H1 (cell line): ENCODE results near the gene MTX2. TPM values are rescaled to one million over a fixed set of nuclear protein-coding genes. Genes with fewer than 3 reads are reported as not detected.

Experiments
- CTCF ChIA-PET: fragments of 300-600 bp; sonication (Branson Sonifier 250); formaldehyde crosslinking; loops from one replicate; lab custom pipeline; 2021; ENCODE audit not compliant: partially characterized antibody; lab: Charles Lee
- POLR2A ChIA-PET: fragments of 300-600 bp; sonication (Branson Sonifier 250); formaldehyde crosslinking; loops from one replicate; lab custom pipeline; 2021; ENCODE audit warnings: inconsistent platforms; ENCODE audit not compliant: partially characterized antibody; lab: Charles Lee
- DNase-seq, 2 experiments: peaks; one replicate each; pipeline versions ENCODE4 v3.0.0 to v3.0.0-alpha.2; 2010 to 2022; ENCODE audit warnings: low spot score in 2 of 2, low read depth in 1 of 2, mixed read lengths in 1 of 2
- FAIRE-seq: peaks from 2 replicates; lab custom pipeline; 2011; peaks lifted over from hg19 to GRCh38; lab: Jason Lieb, UNC
- H2AFZ ChIP-seq: 2 replicates; pipeline ENCODE4 v1.8.1; 2012; ENCODE audit warnings: low read length, inconsistent platforms
- H2AK5ac ChIP-seq: 2 replicates; pipeline ENCODE4 v1.6.1; 2013; ENCODE audit warnings: low read depth, low read length
- H2BK120ac ChIP-seq: replicated peaks from 2 replicates; pipeline ENCODE3; 2013; ENCODE audit warnings: low read depth, low read length, inconsistent platforms
- H2BK12ac ChIP-seq: 2 replicates; pipeline ENCODE4 v1.6.1; 2013; ENCODE audit warnings: low read depth, low read length
- H2BK15ac ChIP-seq: 2 replicates; pipeline ENCODE4 v1.6.1; 2013; ENCODE audit warnings: low read length
- H2BK20ac ChIP-seq: 2 replicates; pipeline ENCODE4 v1.6.1; 2013; ENCODE audit warnings: low read length
- H2BK5ac ChIP-seq: 2 replicates; pipeline ENCODE4 v1.6.1; 2013; ENCODE audit warnings: low read depth, low read length
- H3K14ac ChIP-seq: 2 replicates; pipeline ENCODE4 v1.6.1; 2013; ENCODE audit warnings: inconsistent platforms; ENCODE audit not compliant: insufficient read length
- H3K18ac ChIP-seq: 2 replicates; pipeline ENCODE4 v1.6.1; 2013; ENCODE audit warnings: low read length; ENCODE audit errors: extremely low read depth
- H3K23ac ChIP-seq: 2 replicates; pipeline ENCODE4 v1.6.1; 2013; ENCODE audit warnings: inconsistent platforms; ENCODE audit not compliant: insufficient read length
- H3K23me2 ChIP-seq: 2 replicates; pipeline ENCODE4 v1.6.1; 2013; ENCODE audit warnings: low read depth, low read length
- H3K27ac ChIP-seq: 2 replicates; pipeline ENCODE4 v1.6.1; 2011; ENCODE audit warnings: low read depth, low read length, inconsistent platforms
- H3K27me3 ChIP-seq, 4 experiments: replicated peaks in 1 of 4; 1 replicate in 1 of 4; 2 replicates in 3 of 4; pipeline versions ENCODE4 v1.6.1 to v1.8.1; 2011 to 2013; ENCODE audit warnings: low read length in 3 of 4, mild to moderate bottlenecking in 3 of 4, inconsistent platforms in 2 of 4, mixed read lengths in 2 of 4, moderate library complexity in 1 of 4; ENCODE audit not compliant: control insufficient read depth in 3 of 4, insufficient read depth in 3 of 4; ENCODE audit errors: extremely low read depth in 1 of 4
- H3K36me3 ChIP-seq, 4 experiments: 2 replicates each; pipeline versions ENCODE4 v1.6.1 to v1.8.1; 2011 to 2013; ENCODE audit warnings: mild to moderate bottlenecking in 4 of 4, low read length in 3 of 4, moderate library complexity in 2 of 4, control low read depth in 1 of 4, inconsistent platforms in 1 of 4; ENCODE audit not compliant: insufficient read depth in 4 of 4, control insufficient read depth in 2 of 4
- H3K4ac ChIP-seq: replicated peaks from 2 replicates; pipeline ENCODE3; 2013; ENCODE audit warnings: low read length, low read depth, mixed read lengths, inconsistent platforms; ENCODE audit not compliant: insufficient read length
- H3K4me1 ChIP-seq, 4 experiments: replicated peaks in 1 of 4; 1 replicate in 1 of 4; 2 replicates in 3 of 4; pipeline versions ENCODE4 v1.6.1 to v1.8.1; 2011 to 2013; ENCODE audit warnings: low read length in 3 of 4, inconsistent platforms in 2 of 4, mixed read lengths in 1 of 4; ENCODE audit not compliant: insufficient read depth in 4 of 4, control insufficient read depth in 3 of 4
- H3K4me2 ChIP-seq, 2 experiments: 2 replicates each; pipeline versions ENCODE4 v1.6.1 to v1.8.1; 2011 to 2013; ENCODE audit warnings: low read depth in 2 of 2, low read length in 2 of 2, control low read depth in 1 of 2, inconsistent platforms in 1 of 2, mild to moderate bottlenecking in 1 of 2; ENCODE audit not compliant: insufficient read depth in 1 of 2
- H3K4me3 ChIP-seq, 4 experiments: fragments of 200-600, 300-600 bp in 1 of 4; sonication (generic), shearing (Covaris generic), sonication (Bioruptor Twin) in 1 of 4; 2 replicates each; pipeline versions ENCODE4 v1.5.1 to v1.8.1; 2011 to 2016; ENCODE audit warnings: low read length in 4 of 4, low read depth in 3 of 4, control low read depth in 2 of 4, inconsistent platforms in 2 of 4, mild to moderate bottlenecking in 2 of 4, mixed read lengths in 1 of 4, moderate library complexity in 1 of 4; ENCODE audit not compliant: insufficient read depth in 2 of 4; ENCODE audit errors: extremely low read depth in 1 of 4
- H3K56ac ChIP-seq: replicated peaks from 2 replicates; pipeline ENCODE3; 2013; ENCODE audit warnings: low read depth, mild to moderate bottlenecking, mixed read lengths, low read length, inconsistent platforms; ENCODE audit not compliant: insufficient read length
- H3K79me1 ChIP-seq: 2 replicates; pipeline ENCODE4 v1.6.1; 2013; ENCODE audit warnings: low read depth, low read length, control low read depth
- H3K79me2 ChIP-seq, 2 experiments: 2 replicates each; pipeline versions ENCODE4 v1.6.1 to v1.8.1; 2012 to 2013; ENCODE audit warnings: low read length in 2 of 2, mild to moderate bottlenecking in 2 of 2, inconsistent platforms in 1 of 2; ENCODE audit not compliant: insufficient read depth in 2 of 2, control insufficient read depth in 1 of 2
- H3K9ac ChIP-seq, 4 experiments: replicated peaks in 1 of 4; 1 replicate in 1 of 4; 2 replicates in 3 of 4; pipeline versions ENCODE4 v1.6.1 to v1.8.1; 2011 to 2013; ENCODE audit warnings: low read depth in 3 of 4, low read length in 3 of 4, control low read depth in 2 of 4, mild to moderate bottlenecking in 2 of 4, moderate library complexity in 2 of 4, inconsistent platforms in 1 of 4; ENCODE audit errors: extremely low read depth in 1 of 4
- H3K9me3 ChIP-seq, 2 experiments: 2 replicates each; pipeline versions ENCODE4 v1.6.1 to v1.8.1; 2012 to 2013; ENCODE audit warnings: mild to moderate bottlenecking in 2 of 2, moderate library complexity in 2 of 2, control low read depth in 1 of 2, inconsistent platforms in 1 of 2, low read depth in 1 of 2, low read length in 1 of 2, mixed read lengths in 1 of 2; ENCODE audit not compliant: insufficient read depth in 2 of 2
- H4K20me1 ChIP-seq, 2 experiments: replicated peaks in 1 of 2; 2 replicates each; pipeline versions ENCODE3 to v1.8.1; 2011 to 2013; ENCODE audit warnings: inconsistent platforms in 2 of 2, low read length in 2 of 2, mild to moderate bottlenecking in 1 of 2; ENCODE audit not compliant: insufficient read depth in 2 of 2, control insufficient read depth in 1 of 2
- H4K5ac ChIP-seq: 2 replicates; pipeline ENCODE4 v1.6.1; 2013; ENCODE audit warnings: low read length, low read depth, mixed read lengths, inconsistent platforms; ENCODE audit not compliant: insufficient read length
- H4K8ac ChIP-seq: 2 replicates; pipeline ENCODE4 v1.8.0; 2013; ENCODE audit warnings: mild to moderate bottlenecking, moderate library complexity, low read length, inconsistent platforms; ENCODE audit not compliant: insufficient read depth; ENCODE audit errors: extremely low read depth
- H4K91ac ChIP-seq: replicated peaks from 2 replicates; pipeline ENCODE3; 2013; ENCODE audit warnings: low read length, mixed read lengths, inconsistent platforms; ENCODE audit not compliant: insufficient read length
- CBX5 ChIP-seq: fragments of 300-800, 300-1000 bp; sonication (generic); IDR thresholded peaks from 2 replicates; pipeline ENCODE4 v1.7.1; 2016; ENCODE audit warnings: antibody characterized with exemption, low read length, low read depth
- CHD1 ChIP-seq: IDR thresholded peaks from 2 replicates; pipeline ENCODE4 v1.6.1; 2012; ENCODE audit warnings: low read depth, low read length, improper control_type of control experiment
- POLR2A ChIP-seq, 2 experiments: IDR thresholded peaks; 1 replicate in 1 of 2; 2 replicates in 1 of 2; pipeline ENCODE4 v1.6.1; 2011; ENCODE audit warnings: low read depth in 2 of 2, low read length in 2 of 2, mild to moderate bottlenecking in 2 of 2; ENCODE audit errors: control extremely low read depth in 1 of 2
- POLR2AphosphoS5 ChIP-seq: IDR thresholded peaks from 2 replicates; pipeline ENCODE4 v1.6.1; 2011; ENCODE audit warnings: low read depth, low read length
- SAP30 ChIP-seq: fragments of 300-600 bp; sonication (generic); IDR thresholded peaks from 2 replicates; pipeline ENCODE4 v1.7.1; 2012; ENCODE audit warnings: low read length, moderate library complexity, mild to moderate bottlenecking, inconsistent platforms; ENCODE audit not compliant: insufficient read depth, insufficient replicate concordance
- TBP ChIP-seq: IDR thresholded peaks from 2 replicates; pipeline ENCODE4 v1.6.1; 2011; ENCODE audit warnings: low read depth, low read length, improper control_type of control experiment
- TEAD4 ChIP-seq: IDR thresholded peaks from 2 replicates; pipeline ENCODE4 v1.6.1; 2012; ENCODE audit warnings: low read depth, low read length, inconsistent platforms, mixed read lengths
- WGBS, 2 experiments: shearing (Covaris generic) in 1 of 2; methylation state at CpG; one replicate each; pipeline versions ENCODE4 v1.1.6 to v1.1.7; 2013 to 2015; ENCODE audit warnings: low lambda C conversion rate in 2 of 2, mixed read lengths in 2 of 2, inconsistent platforms in 1 of 2, low coverage in 1 of 2, missing lambda C conversion rate in 1 of 2; ENCODE audit not compliant: insufficient replicate concordance in 2 of 2, insufficient coverage in 1 of 2, insufficient read length in 1 of 2; ENCODE audit errors: extremely low coverage in 1 of 2, missing lambda C conversion rate in 1 of 2; 5-methylcytosine and 5-hydroxymethylcytosine counted together
- polyA plus RNA-seq, 7 experiments: library from polyadenylated mRNA; depleted of rRNA in 3 of 7; stranded (reverse) in 5 of 7; unstranded in 2 of 7; fragments of >200 nt in 5 of 7; fragments of 200-250 nt in 2 of 7; gene quantifications; 1 replicate in 5 of 7; 2 replicates in 1 of 7; 4 replicates in 1 of 7; pipeline versions ENCODE4 v1.2.1 to v1.2.3, GENCODE V29; 2011 to 2013; ENCODE audit warnings: missing spikeins in 2 of 7, mixed read lengths in 2 of 7
- total RNA-seq: library from RNA; stranded (reverse); fragmentation: NEBNext Ultra II Directional; extraction: Animal tissue kit (Norgen Biotek cat#: 25700); gene quantifications from 2 replicates; pipeline ENCODE4 v1.2.1, GENCODE V29; 2021
- TF ChIP-seq, protein P1 (sequence below): IDR thresholded peaks from 2 replicates; pipeline ENCODE4 v1.6.1; 2012; ENCODE audit warnings: inconsistent platforms
- TF ChIP-seq, protein P2 (sequence below): IDR thresholded peaks from 2 replicates; pipeline ENCODE4 v1.6.1; 2011; ENCODE audit warnings: low read depth, mild to moderate bottlenecking, low read length; ENCODE audit not compliant: insufficient read depth

The MTX2 gene
- total and polyA plus RNA-seq, 2 of the 8 experiments (the other 6 are each of a cell fraction or from before 2014, with no cell fraction given): 33.5 to 38.3 TPM

DNA sequence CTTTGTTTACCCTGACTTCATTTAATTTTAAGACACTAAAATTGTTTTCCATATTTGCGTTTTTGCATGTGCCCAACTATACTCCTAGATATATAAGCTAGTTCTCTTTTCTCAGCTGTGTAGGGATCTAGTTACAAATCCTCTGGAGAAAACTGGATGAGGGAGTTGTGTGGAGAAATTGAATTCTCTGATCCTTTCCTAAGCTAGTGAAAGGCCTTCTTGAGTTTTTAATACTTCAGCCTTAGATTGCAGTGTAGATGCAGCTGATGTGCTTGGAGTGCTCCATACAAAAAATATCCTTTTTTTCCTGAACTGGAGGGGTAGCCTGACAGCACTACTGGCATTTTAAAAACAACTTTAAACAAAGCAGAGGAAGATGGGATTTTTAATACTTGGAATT lies 8.6 kb upstream of the MTX2 start:
- Histone ChIP-seq H3K14ac (no peak overlapping the region), H3K18ac (no peak overlapping the region), H2AFZ (no peak overlapping the region), H3K79me2 (no peaks in the 10 kb centered on the region), H3K4me3 (no peak overlapping the region), H3K9me3 (no peaks in the 10 kb centered on the region), H2AK5ac (no peak overlapping the region), H3K23me2 (no peaks in the 10 kb centered on the region), H4K8ac (no peak overlapping the region), H3K4me1 (no peaks in the 10 kb centered on the region), H3K9ac (no peak overlapping the region), H3K4ac (no peak overlapping the region), H2BK15ac (no peak overlapping the region), H4K91ac (no peak overlapping the region), H3K79me1 (no peaks in the 10 kb centered on the region), H4K5ac (no peak overlapping the region), H3K27ac (no peak overlapping the region), H4K20me1 (no peaks in the 10 kb centered on the region), H3K36me3 (no peaks in the 10 kb centered on the region), H2BK20ac (no peak overlapping the region), H2BK12ac (no peak overlapping the region), H3K4me2 (no peak overlapping the region), H3K56ac (no peak overlapping the region), H3K23ac (no peak overlapping the region), H2BK5ac (no peak overlapping the region), H2BK120ac (no peak overlapping the region), H3K27me3 (no peaks in the 10 kb centered on the region)
- 79% methylated on average over 1 of the region's 1 CpG; no CpG with 5 or more reads in 1 of the 2 experiments for WGBS, 2 experiments
- no peak for DNase-seq
- POLR2A ChIA-PET: no interaction called here
- FAIRE-seq: no peak
- TF ChIP-seq TBP (no peak), SAP30 (no peak), CBX5 (no peak), TEAD4 (no peak), POLR2A (IDR thresholded peaks at IDR 0.05; ENCODE audit: control extremely low read depth in 1 of 2, low read depth in 2 of 2, low read length in 2 of 2) (no peak), CHD1 (no peak), POLR2AphosphoS5 (no peak)
- TF ChIP-seq, protein P1, sequence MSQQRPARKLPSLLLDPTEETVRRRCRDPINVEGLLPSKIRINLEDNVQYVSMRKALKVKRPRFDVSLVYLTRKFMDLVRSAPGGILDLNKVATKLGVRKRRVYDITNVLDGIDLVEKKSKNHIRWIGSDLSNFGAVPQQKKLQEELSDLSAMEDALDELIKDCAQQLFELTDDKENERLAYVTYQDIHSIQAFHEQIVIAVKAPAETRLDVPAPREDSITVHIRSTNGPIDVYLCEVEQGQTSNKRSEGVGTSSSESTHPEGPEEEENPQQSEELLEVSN: no peak
- TF ChIP-seq, protein P2, sequence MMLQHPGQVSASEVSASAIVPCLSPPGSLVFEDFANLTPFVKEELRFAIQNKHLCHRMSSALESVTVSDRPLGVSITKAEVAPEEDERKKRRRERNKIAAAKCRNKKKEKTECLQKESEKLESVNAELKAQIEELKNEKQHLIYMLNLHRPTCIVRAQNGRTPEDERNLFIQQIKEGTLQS: no peak
- CTCF ChIA-PET: interaction anchor here (0.6 to 1.8 kb wide), 2 partner anchors 19 to 134 kb away, joined by 5 to 6 read pairs; no protein-coding TSS in a partner anchor
